Epithelial cell of umbilical artery (primary cell): ENCODE results near the gene PCDHGA8. TPM values are rescaled to one million over a fixed set of nuclear protein-coding genes. Genes with fewer than 3 reads are reported as not detected.

Experiments
- total RNA-seq: library from RNA; depleted of rRNA; stranded (reverse); fragments of >200 nt; gene quantifications from 2 replicates; pipeline ENCODE4 v1.2.3, GENCODE V29; 2014

The PCDHGA8 gene
- total RNA-seq, 1 donor from 2014 or later: 0.97 TPM

DNA sequence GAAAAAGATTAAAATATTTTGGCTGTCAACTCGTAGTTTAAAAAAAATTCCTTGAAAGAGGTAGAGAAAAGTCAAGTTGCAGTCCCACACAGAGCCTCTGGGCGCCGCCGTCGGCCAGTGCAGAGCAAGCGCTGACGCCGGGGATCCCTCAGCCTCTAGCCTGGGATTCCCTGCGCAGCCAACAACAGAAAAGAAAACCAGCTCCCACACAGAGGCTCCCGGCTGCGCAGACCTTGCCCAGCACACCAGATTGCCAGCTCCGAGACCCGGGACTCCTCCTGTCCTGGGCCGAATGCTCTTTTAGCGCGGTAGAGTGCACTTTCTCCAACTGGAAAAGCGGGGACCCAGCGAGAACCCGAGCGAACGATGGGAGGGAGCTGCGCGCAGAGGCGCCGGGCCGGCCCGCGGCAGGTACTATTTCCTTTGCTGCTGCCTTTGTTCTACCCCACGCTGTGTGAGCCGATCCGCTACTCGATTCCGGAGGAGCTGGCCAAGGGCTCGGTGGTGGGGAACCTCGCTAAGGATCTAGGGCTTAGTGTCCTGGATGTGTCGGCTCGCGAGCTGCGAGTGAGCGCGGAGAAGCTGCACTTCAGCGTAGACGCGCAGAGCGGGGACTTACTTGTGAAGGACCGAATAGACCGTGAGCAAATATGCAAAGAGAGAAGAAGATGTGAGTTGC, 25.2 kb downstream of the PCDHGA8 start, which contains the start of gene PCDHGB7:
TSS of gene PCDHGB7 (plus strand) at position 184 of the 679 bp plus-strand sequence. CDS start at position 367, 183 bp downstream.

GRCh38 chr5:141420855-141421488, 28.5 kb downstream of the PCDHGA8 start, which contains the start of gene PCDHGA11:
PCDHGA11 (plus strand) TSS chr5:141421051; CDS start chr5:141421228, 177 bp downstream.

GRCh38 chr5:141430332-141431113, 38.1 kb downstream of the PCDHGA8 start, which contains the start of gene PCDHGA12:
PCDHGA12 (plus strand) TSS chr5:141430507; CDS start chr5:141430760, 253 bp downstream.

Other genes with a start within 250 kb of the PCDHGA8 start
- not detected in 2 replicates for gene PCDHB6, start 242.6 kb upstream of the PCDHGA8 start, total RNA-seq
- under 0.01 TPM in 1 of 2 replicates, not detected in the other for gene PCDHB7, start 220.0 kb upstream of the PCDHGA8 start, total RNA-seq
- gene PCDHB8, start 214.8 kb upstream of the PCDHGA8 start, total RNA-seq: under 0.01 and 0.15 TPM in 2 replicates
- under 0.01 TPM in 2 replicates for gene PCDHB16, start 210.2 kb upstream of the PCDHGA8 start, total RNA-seq
- gene PCDHB9, start 205.5 kb upstream of the PCDHGA8 start, total RNA-seq: 0.15 TPM in 1 of 2 replicates, not detected in the other
- 0.30 and 0.32 TPM in 2 replicates for gene PCDHB10, start 200.3 kb upstream of the PCDHGA8 start, total RNA-seq
- gene PCDHB11, start 193.0 kb upstream of the PCDHGA8 start, total RNA-seq: under 0.01 and 0.15 TPM in 2 replicates
- gene PCDHB12, start 183.9 kb upstream of the PCDHGA8 start, total RNA-seq: under 0.01 TPM in 1 of 2 replicates, not detected in the other
- 0.15 and 0.65 TPM in 2 replicates for gene PCDHB13, start 178.7 kb upstream of the PCDHGA8 start, total RNA-seq
- 0.61 and 0.65 TPM in 2 replicates for gene PCDHB14, start 169.3 kb upstream of the PCDHGA8 start, total RNA-seq
- 0.32 and 0.46 TPM in 2 replicates for gene PCDHB15, start 147.2 kb upstream of the PCDHGA8 start, total RNA-seq
- 0.15 TPM in 1 of 2 replicates, not detected in the other for gene SLC25A2, start 88.6 kb upstream of the PCDHGA8 start, total RNA-seq
- gene TAF7, start 71.8 kb upstream of the PCDHGA8 start, total RNA-seq: 76.7 and 85.6 TPM in 2 replicates
- gene PCDHGA1, start 62.1 kb upstream of the PCDHGA8 start, total RNA-seq: under 0.01 and 0.32 TPM in 2 replicates
- 0.46 and 0.65 TPM in 2 replicates for gene PCDHGA2, start 53.9 kb upstream of the PCDHGA8 start, total RNA-seq
- 0.15 and 0.32 TPM in 2 replicates for gene PCDHGA3, start 48.8 kb upstream of the PCDHGA8 start, total RNA-seq
- under 0.01 and 0.65 TPM in 2 replicates for gene PCDHGB1, start 42.5 kb upstream of the PCDHGA8 start, total RNA-seq
- gene PCDHGA4, start 37.6 kb upstream of the PCDHGA8 start, total RNA-seq: 1.7 and 1.9 TPM in 2 replicates
- gene PCDHGB2, start 32.6 kb upstream of the PCDHGA8 start, total RNA-seq: 0.46 and 0.65 TPM in 2 replicates
- 0.30 and 0.32 TPM in 2 replicates for gene PCDHGA5, start 28.5 kb upstream of the PCDHGA8 start, total RNA-seq
- 0.46 and 1.3 TPM in 2 replicates for gene PCDHGB3, start 22.4 kb upstream of the PCDHGA8 start, total RNA-seq
- gene PCDHGA6, start 18.7 kb upstream of the PCDHGA8 start, total RNA-seq: 0.76 and 0.97 TPM in 2 replicates
- 0.65 and 0.91 TPM in 2 replicates for gene PCDHGA7, start 9.9 kb upstream of the PCDHGA8 start, total RNA-seq
- gene PCDHGB4, start 4.9 kb upstream of the PCDHGA8 start, total RNA-seq: 4.9 and 10.1 TPM in 2 replicates
- gene PCDHGB5, start 5.3 kb downstream of the PCDHGA8 start, total RNA-seq: 6.1 and 9.1 TPM in 2 replicates
- 0.76 and 0.97 TPM in 2 replicates for gene PCDHGA9, start 10.1 kb downstream of the PCDHGA8 start, total RNA-seq
- gene PCDHGB6, start 15.4 kb downstream of the PCDHGA8 start, total RNA-seq: 0.97 and 1.1 TPM in 2 replicates
- gene PCDHGA10, start 20.4 kb downstream of the PCDHGA8 start, total RNA-seq: 2.3 TPM in 2 replicates
- 2.9 and 3.3 TPM in 2 replicates for gene PCDHGB7, start 25.0 kb downstream of the PCDHGA8 start, total RNA-seq
- 5.3 and 5.8 TPM in 2 replicates for gene PCDHGA11, start 28.4 kb downstream of the PCDHGA8 start, total RNA-seq
- gene PCDHGA12, start 37.9 kb downstream of the PCDHGA8 start, total RNA-seq: 5.2 and 5.9 TPM in 2 replicates
- 6.5 and 7.8 TPM in 2 replicates for gene PCDHGC3, start 83.3 kb downstream of the PCDHGA8 start, total RNA-seq
- gene PCDHGC4, start 92.4 kb downstream of the PCDHGA8 start, total RNA-seq: 0.32 and 0.46 TPM in 2 replicates
- gene PCDHGC5, start 96.4 kb downstream of the PCDHGA8 start, total RNA-seq: 0.32 TPM in 1 of 2 replicates, not detected in the other
- gene DIAPH1, start 226.4 kb downstream of the PCDHGA8 start, total RNA-seq: 23.7 and 36.1 TPM in 2 replicates
- 50.3 and 56.1 TPM in 2 replicates for gene HDAC3, start 244.2 kb downstream of the PCDHGA8 start, total RNA-seq
- 3.9 and 4.3 TPM in 2 replicates for gene RELL2, start 244.4 kb downstream of the PCDHGA8 start, total RNA-seq